Measurements from ENCODE around the gene RIN1.
A peak's percentile ranks its signal among the peaks of the same experiment; 100 is the strongest.
"Not testable (repeated sequence)": the region's sequence is repeated elsewhere in the genome, so short reads cannot be mapped to it uniquely, and the experiment has no call there.

Gene RIN1, protein sequence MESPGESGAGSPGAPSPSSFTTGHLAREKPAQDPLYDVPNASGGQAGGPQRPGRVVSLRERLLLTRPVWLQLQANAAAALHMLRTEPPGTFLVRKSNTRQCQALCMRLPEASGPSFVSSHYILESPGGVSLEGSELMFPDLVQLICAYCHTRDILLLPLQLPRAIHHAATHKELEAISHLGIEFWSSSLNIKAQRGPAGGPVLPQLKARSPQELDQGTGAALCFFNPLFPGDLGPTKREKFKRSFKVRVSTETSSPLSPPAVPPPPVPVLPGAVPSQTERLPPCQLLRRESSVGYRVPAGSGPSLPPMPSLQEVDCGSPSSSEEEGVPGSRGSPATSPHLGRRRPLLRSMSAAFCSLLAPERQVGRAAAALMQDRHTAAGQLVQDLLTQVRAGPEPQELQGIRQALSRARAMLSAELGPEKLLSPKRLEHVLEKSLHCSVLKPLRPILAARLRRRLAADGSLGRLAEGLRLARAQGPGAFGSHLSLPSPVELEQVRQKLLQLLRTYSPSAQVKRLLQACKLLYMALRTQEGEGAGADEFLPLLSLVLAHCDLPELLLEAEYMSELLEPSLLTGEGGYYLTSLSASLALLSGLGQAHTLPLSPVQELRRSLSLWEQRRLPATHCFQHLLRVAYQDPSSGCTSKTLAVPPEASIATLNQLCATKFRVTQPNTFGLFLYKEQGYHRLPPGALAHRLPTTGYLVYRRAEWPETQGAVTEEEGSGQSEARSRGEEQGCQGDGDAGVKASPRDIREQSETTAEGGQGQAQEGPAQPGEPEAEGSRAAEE

DNA sequence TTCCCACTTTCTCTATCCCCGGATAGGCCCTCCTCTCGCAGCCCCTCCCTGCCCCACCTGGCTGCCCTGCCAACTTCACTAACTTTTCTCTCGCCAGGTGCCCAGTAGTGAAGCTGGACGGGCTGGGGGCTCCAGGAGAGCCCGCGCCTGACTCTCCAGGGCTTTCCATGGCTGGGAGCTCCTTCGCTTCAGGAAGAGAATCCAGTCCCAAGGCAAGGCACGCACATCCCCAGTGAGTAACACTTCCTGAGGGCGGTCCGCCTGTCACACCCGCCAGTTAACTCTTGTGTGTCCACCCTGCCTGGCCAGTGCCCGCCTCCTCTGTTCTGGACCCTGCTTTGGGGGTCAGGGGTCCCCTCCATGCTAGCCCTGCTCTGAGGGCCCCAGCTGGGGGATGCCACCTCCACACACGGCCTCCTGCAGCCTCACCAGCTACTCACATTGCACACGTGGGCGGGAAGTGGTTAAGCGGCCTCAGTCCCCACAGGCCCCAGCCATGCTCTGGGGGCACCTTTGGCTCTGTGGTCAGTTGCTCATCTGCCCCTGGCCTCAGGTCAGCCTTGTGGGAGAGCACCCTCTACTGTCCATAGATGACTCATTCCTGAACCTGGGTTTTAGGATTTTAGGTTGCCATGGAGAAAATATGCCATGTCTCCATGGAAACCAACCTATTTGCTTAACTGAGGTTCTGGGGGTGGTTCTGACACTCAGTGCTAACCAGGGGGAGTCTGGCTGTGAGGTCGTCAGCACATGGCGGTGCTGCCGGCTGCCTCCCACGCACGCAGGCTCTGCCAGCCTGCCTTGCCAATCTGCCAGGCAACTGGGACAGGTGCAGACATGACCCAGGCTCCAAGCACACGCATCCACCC, at the start of gene RIN1:
TSS of gene RIN1 (minus strand) at position 201 of the 869 bp plus-strand sequence. CDS start at position 169, 32 bp downstream.
- peak; percentile 99 for DNase-seq (ENCODE audit: low read depth)

DNA sequence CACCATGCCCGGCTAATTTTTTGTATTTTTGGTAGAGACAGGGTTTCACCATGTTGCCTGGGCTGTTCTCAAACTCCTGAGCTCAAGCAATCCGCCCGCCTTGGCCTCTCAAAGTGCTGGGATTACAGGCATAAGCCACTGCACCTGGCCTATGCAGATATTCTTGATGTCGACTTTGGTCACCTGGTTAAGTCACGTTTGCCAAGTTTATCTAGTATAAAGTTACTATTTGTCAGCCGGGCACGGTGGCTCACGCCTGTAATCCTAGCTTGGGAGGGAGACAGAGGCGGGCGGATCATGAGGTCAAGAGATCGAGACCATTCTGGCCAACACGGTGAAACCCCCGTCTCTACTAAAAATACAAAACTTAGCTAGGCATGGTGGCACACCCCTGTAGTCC, 48.1 kb upstream of the RIN1 start:
- not testable (repeated sequence) for DNase-seq (ENCODE audit: low read depth)

DNA sequence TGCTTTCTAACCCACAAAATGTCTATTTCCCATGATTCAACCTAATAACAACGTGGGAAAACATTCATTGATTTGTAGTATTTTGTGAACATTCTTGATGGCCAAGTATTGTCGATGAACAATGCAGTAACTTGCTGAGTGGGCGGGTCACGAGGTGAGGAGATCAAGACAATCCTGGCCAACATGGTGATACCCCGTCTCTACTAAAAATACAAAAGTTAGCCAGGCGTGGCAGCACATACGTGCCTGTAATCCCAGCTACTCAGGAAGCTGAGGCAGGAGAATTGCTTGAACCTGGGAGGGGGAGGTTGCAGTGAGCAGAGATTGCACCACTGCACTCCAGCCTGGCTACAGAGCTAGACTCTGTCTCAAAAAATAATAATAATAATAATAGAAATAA, 44.0 kb upstream of the RIN1 start:
- not testable (repeated sequence) for DNase-seq (ENCODE audit: low read depth)

DNA sequence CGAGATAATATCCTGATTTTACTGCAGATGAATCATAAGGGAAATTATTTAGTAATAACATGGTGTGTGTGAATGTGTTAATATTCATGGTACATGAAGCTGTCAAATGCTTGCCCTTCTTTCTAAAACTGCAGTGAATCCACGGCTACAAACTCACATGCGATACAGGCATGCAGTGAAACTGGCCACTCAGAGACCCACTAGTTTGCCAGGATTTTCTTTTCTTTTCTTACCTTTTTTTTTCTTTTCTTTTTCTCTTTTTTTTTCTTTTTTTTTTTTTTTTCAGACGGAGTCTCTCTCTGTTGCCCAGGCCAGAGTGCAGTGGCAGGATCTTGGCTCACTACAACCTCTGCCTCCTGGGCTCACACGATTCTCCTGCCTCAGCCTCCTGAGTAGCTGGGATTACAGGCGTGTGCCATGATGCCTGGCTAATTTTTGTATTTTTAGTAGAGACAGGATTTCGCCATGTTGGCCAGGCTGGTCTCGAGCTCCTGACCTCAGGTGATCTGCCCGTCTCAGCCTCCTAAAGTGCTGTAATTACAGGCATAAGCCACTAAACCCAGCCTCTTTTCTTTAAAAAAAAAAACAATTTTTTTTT, 37.6 kb upstream of the RIN1 start:
- not testable (repeated sequence) for DNase-seq (ENCODE audit: low read depth)

DNA sequence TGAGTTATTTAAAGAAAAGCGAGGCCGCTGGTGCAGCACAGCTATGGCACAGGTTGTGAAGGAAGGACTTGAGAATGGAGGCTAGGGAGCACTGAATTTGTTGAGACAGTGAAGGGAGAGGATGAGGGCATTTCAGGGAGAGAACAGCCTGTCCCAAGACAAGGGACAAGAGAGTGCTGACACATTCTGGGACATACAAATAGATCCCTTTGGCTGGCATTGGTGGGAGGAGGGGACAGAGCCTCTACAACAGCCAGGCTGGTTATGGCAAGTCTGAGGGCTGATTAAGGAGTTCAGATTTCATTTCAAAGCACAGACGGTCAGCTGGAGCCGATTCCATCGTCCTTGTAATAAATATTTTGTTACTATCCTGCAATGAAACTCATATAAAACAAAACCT, 37.0 kb upstream of the RIN1 start:
- no peak for DNase-seq (ENCODE audit: low read depth)

DNA sequence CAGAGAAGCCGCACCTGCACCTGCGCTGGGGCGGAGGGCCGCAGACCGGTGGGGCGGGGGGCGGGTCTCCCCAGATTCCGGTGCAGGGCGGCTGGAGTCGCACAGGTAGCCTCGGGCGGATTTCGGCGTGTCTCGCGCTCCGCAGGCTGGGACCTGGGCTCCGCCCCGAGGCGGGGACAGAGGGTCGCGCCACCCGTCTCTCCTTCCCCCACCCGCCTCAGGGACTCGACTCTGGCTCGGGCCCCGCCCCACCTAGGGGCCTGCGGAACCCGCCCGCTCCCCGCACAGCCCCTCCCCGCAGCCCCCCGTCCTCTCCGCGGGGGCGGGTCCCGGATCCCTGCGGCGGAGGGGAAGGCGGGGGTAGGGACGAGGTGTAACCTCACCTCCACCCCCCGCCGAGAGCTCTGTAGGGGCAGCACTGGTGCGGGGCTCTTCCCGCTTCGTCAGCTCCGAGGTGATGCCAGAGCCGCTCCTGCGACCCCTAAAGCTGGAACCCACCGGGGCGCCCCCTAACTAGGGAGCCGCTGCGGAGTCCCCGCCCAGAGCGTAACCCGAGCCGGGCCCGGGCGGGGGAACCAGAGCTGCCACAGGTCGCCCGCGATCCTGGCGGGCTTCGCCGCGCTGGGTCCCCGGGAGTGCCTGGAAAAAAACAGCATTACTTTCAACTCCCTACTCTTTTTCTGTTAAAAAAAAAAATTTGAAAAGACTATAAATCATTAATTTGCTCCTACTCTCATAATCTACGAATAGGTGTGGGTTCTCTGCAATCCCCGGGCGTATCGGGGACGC, 35.6 kb upstream of the RIN1 start, which contains the start of gene SLC29A2:
TSS of gene SLC29A2 (minus strand) at position 134 of the 789 bp plus-strand sequence. CDS start 169 bp downstream, outside the sequence.
- no peak for DNase-seq (ENCODE audit: low read depth)

DNA sequence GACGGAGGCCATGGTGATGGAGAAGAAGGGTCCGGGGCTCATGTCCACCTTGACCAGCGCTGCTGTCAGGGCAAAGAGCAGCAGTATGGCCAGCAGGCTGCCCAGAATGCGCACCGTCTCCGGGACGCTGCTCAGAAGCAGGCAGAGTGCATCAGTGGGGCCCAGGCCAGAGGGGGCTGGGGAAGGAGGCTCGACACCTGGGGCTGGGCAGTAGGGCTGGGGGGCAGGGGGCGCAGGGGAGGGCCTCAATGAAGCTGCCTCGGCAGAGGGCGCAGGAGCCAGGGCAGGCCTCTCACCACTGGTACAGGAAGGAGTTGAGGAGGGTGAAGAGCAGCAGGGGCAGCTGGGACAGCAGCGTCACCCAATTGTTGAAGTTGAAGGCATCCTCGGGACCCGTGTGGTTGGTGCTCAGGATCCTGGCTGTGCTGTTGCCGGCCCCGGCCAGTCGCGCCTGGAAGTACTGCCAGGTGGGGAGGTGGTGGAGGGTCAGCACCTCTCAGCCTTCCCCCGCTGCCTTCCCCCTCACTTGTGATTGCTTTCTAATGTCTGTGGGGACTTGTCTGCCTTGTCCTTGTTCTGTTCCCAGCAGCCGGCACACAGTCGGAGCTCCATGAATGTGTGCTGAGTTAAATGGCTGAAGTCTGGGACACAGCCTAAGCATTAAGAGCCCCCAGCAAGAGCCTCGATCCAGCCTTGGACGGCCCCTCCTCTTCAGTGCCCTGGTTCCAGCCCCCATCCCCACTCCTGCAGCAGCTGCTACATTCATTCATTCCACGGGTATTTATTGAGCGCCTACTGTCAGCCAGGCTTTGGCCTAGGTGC, 33.0 kb upstream of the RIN1 start:
- DNase-seq (ENCODE audit: low read depth), result no peak

DNA sequence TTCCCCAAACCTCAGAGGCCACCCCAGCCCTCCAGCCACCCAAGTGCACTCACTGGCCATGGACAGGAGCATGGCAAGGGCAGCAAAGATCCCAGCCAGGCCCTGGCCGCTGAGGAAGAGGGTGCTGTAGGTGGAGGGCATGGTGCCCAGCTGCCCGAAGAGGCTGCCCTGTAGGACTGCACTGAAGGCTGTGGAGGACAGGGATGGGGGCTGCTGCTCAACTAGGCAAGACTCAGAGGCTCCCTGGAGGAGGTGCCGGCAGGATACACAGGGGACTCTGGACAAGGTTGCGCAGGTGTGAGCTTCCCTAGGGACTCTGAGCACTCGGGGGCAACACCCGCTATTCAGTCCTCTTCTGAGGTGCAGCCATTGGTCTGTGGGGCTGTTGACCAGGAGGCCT, 32.2 kb upstream of the RIN1 start:
- DNase-seq (ENCODE audit: low read depth), result no peak

DNA sequence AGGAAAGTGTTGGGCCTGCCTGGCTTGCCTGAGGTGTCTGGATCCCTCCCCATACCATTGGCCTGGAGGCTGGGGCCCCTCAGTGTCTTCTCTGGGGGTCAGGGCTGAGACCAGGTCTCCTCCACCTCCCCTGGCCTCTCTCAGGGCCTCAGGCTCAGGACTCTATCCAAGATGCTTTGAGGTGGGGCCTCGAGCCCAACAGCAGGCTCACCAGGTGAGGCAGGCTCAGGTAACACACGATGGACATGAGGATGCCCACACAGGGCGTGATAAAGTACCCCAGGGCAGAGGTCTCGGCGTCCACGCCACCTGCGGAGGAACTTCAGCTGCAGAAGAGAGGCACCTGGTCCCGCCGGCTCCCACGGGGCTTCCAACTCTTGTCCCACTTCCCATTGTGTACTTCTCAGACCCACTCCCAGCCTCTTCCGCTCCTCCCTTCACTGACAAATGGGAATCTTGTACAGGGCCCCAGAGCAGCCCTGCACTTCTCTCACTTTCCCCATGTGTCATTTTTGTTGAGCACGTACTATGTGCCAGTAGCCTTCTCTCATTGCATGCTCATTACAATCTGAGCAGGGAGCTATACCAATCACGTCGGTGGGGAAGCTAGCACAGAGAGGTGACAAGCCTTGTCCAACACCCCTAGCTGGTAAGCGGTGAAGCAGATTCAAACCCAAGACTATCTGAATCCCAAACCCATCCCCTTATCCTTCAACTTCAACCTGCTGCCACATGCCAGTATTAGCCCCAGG, 31.5 kb upstream of the RIN1 start:
- DNase-seq (ENCODE audit: low read depth), result no peak

DNA sequence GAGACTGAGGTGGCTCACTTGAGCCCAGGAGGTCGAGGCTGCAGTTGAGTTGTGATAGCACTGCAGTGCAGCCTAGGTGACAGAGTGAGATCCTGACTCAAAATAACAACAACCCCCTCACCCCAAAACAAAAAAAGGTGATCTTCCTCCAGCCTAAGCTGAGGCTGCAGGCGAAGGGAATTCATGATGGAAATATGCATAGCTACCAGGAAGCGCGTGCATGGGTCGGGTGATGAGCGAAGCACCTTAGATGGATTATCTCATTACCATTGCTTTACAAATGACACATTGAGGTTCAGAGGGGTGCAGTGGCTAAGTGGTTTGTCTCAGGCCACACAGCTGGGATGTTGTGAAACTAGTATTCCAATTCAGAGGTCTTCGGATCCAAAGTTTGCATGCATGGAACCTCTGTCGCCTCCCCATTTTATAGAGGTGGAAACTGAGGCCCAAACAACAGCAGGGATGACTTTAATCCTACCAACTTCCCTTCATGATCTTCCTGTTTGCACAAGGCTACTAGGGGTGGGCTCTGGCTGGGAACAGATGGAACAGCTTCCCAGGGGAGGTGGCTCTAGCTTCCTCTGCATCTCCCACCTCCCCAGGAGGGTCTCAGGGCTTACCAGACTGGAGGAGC, 30.7 kb upstream of the RIN1 start:
- DNase-seq (ENCODE audit: low read depth), result no peak

DNA sequence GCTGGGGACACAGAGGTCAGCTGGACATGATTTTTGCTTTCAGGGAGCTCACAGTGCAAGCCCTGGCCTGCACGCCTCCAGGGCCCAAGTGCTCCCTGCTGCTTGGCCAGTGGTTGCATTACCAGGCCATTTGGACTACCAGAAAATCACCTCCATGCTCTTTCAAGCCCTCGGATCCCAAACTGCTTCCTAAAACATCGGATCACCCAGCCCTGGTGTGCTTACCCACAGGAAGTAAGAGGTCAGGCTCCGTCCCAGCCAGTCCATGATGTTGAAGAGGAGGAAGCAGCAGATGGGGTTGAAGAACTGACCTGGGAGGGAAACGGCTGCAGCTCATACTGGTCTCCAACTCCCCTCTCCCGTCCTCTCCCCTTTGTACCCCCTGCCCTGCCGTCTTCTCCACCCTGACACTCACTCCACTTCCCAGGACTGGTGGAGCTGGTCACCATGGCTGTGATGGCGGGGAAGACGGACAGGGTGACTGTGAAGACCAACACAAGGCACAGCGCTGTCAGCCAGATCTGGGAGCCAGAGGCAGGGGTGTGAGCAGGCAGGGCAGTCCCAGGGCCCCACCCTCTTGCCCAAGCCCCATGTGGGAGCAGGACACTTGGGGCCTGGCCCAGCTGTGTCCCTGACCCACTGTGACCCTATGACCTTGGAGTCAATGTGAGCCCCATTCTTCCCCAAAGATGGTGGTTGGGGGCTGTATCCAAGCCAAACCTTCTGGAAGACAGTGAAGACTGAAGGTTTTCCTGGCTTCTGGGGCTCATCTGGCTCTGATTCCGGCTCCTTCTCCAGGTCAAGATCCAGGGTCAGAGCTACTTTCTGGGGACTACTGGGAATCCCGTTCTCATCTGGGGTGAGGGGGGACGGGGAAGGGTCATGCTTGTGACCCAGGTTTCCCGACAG, 29.7 kb upstream of the RIN1 start:
- no peak for DNase-seq (ENCODE audit: low read depth)

DNA sequence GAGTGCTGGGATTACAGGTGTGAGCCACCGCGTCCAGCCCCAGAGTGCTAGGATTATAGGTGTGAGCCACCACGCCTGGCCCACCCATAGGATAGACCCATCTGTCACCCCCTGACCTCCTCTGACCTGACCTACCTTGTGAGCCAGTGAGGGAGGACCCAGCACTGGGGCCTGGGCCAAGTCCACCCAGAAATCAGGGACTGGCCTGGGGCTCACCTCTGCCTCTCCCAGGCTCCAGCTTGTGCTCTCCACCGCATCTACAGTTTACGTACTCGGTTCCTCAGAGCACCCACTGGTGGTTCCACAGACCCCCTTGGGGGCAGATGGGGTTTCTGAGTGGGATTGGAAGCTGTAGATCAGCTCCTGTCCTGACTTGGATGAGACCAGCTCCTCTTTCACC, 28.9 kb upstream of the RIN1 start:
- no peak for DNase-seq (ENCODE audit: low read depth)

DNA sequence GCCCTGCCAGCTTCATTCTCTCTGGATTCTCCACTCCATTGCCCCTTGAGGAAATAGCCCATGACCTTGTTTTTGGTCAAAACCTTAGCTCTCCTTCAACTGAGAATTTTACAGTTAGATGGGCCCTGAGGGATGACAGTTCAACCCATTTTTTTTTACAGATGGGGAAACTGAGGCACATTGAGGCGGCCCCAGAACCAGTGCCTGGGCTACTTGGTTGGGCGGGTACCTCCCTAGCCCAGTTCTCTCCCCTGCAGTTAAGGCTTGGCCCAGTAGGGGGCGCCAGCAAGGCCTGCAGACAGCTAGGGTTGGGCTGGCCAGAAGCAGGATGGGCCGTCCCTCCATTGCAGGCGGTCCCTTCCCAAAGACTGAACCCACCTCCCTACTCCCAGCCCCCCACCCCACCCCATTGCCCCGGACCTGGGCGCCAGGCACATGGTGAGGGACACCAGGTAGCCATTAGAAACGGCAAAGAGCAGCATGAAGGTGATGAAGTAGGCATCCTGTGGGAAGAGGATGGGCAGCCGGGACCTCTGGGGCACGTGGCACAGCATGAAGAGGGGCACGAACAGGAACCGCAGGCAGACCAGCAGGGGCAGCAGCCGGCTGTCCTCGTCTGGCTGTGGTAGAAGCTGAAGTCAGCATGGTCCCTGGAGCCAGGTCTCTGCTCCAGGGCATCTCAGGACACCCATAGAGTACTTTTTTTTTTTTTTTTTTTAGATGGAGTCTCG, 27.7 kb upstream of the RIN1 start:
- DNase-seq (ENCODE audit: low read depth), result no peak

DNA sequence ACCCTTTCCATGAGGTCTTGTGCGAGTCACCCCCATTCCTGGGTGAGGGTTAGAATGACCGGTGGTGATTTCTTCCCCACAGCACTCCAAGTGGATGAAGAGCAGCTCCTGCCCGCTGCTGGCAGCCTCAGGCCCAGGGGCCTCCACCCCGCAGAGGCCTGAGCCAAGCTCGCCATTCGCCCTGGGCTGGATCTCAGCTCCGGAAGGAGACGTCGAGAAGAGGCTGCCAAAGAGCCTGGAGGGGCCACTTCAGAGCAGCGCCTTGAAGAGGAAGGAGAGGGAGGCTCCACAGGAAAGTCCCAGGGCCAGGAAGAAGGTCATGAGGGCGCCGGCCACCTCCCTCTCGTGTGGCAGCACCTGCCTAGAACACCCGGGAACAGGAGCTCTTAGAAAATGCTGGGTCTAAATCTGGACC, 27.0 kb upstream of the RIN1 start:
- no peak for DNase-seq (ENCODE audit: low read depth)

DNA sequence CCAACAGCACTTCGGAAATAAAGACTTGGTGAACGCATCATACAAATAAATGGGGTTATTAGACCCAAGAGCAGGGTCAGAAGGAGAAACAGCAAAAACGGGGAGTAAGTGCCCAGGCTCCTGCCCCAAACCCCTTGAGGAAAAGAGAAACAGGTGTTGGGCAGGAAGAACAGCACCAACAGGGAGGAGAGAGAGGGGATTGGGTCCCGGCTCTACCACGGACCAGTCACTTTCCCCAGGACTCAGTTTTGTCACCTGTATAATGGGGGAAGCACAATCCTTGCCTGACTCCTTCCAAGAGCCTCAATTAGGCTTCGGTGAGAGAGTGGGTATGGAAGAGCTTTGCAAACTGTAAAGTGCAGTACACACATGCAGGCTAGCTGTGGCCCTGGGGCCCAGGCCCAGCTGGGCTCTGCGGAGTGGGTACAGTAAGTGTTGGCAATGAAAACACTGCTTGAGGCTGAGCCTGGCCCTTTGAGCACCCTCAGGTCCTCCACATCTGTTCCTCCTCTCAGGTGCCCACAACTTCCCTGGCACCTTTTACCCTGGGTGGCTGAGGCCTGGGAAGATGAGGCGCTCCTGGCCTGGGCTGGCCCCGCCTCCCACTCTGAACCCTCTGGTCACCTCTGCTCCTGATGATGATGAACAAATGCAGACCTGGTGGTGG, 26.4 kb upstream of the RIN1 start:
- no peak for DNase-seq (ENCODE audit: low read depth)

DNA sequence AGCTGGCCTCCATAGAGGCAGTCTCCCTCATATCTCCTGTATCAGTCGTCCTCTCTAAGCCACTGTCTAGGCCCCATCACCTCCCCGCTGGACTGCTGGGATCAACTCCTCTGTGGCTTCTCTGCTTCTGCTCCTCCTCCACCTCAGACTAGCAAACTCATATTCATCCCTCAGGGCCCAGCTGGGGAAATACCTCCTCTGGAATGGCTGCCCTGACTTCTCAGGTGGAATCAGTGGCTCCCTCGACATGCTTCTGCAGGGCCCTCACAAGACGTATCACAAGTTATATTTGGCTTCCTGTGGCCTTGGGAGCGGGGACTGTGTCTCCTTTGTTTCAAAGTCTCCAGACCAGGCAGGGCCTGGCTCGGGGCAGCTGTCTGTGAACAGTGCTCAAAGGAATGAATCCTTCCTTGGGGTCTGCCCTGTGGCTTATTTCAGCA, 25.3 kb upstream of the RIN1 start:
- no peak for DNase-seq (ENCODE audit: low read depth)

All from amniotic epithelial cell (primary cell).